HG02763 (cell line): ENCODE data around the gene RPRD1A.
A peak's percentile ranks its signal among the peaks of the same experiment; 100 is the strongest.
"Not testable (repeated sequence)": the region's sequence is repeated elsewhere in the genome, so short reads cannot be mapped to it uniquely, and the experiment has no call there.

ENCODE experiments used
- ATAC-seq: cut with Tn5 transposase; IDR thresholded peaks from one replicate; pipeline ENCODE4 v1.9.1; 2021; ENCODE audit warnings: mild to moderate bottlenecking, moderate library complexity; ENCODE audit not compliant: unreplicated experiment

The RPRD1A gene

DNA sequence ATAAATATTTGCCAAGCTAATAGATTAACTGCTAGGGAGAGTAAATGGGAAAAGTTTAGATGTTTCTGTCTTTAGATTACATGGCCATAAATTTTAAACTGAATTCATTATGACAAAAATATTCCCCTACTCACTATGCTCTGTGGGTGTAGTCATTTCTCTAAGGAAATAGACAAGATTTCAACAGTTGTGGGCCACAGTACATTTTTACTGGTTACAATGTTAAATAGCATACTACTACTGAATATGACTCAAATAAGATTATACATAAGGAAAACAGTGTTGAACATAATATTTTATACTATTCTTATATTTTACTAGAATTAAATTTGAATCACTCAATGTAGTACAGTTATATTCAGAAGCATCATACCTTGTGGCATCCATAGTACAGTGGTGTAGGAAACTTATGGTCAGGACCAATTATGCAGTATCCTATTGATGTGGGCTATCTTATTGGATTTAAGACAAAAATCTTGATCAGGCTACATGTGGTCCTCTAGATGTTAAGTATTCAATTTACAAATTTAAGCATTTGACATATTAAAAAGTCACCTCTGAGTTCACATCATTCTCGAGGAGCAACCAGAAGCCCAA, 33.0 kb downstream of the RPRD1A start:
- ATAC-seq = no peak

DNA sequence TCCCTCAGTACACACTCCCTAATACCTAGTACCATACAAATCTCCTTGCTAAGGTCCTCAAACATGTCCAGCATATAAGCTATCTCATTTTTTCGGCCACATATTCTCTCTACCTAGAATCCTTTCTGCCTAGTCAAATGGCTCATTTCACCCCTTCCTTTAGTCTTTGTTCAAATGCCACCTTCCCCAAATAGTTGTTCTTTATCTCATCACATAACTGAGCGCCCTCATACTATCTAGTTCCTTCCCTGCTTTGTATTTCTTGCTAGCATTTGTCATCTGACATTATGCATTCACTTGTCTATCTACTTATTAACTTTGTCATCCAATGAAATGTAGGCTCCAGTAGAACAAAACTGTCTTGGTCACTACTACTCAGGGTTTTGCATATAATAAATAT, 35.5 kb downstream of the RPRD1A start:
- no peak for ATAC-seq

- no peak for ATAC-seq
Measured at GRCh38 chr18:36031407-36031806, 36.0 kb downstream of the RPRD1A start.

- ATAC-seq = no peak
Measured at GRCh38 chr18:36028859-36029258, 38.5 kb downstream of the RPRD1A start.

DNA sequence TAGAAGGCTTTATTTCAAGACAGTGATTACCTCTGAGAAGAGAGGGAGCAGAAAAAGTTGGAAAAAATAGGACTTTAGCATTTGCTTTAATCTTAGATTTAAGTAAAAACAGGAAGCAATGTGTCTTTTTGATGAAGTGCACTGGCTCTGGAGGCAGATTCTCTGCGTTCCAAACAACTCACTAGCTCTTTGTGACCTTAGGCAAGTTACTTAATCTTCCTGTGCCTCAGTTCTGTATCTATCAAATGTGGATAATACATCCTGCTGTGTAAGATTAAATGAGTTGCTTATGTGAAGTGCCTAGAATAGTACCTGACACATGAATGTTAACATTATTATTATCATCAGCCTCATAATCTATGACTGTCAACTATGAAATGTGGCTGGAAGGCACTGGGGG, 42.3 kb downstream of the RPRD1A start:
- no peak for ATAC-seq

DNA sequence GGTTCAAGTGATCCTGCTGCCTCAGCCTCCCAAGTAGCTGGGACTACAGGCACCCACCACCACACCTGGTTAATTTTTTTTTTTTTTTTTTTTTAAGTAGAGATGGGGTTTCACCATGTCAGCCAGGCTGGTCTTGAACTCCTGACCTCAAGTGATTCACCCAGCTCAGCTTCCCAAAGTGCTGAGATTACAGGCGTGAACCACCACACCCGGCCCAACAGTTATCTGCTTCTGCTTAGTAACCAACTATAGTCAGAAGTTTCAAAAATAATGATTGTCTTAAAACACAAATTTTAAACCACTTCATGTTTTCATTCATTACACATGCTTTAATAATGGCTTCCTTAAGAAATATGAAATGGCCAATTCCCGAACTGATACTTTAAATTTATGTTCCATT, 43.1 kb downstream of the RPRD1A start:
- ATAC-seq = not testable (repeated sequence)

DNA sequence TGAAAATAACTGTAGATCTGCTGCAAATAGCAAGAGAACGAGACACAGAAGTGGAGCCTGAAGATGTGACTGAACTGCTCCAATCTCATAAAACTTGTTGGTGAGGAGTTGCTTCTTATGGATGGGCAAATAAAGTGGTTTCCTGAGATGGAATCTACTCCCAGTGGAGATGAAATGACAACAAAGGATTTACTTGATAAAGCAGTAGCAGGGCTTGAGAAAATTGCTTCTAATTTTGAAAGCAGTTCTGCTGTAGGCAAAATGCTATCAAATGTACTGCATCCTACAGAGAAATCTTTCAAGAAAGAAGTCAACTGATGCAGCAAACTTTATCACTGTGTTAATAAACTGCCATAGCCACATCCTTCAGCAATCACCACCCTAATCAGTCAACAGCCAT, 44.0 kb downstream of the RPRD1A start:
- no peak for ATAC-seq

DNA sequence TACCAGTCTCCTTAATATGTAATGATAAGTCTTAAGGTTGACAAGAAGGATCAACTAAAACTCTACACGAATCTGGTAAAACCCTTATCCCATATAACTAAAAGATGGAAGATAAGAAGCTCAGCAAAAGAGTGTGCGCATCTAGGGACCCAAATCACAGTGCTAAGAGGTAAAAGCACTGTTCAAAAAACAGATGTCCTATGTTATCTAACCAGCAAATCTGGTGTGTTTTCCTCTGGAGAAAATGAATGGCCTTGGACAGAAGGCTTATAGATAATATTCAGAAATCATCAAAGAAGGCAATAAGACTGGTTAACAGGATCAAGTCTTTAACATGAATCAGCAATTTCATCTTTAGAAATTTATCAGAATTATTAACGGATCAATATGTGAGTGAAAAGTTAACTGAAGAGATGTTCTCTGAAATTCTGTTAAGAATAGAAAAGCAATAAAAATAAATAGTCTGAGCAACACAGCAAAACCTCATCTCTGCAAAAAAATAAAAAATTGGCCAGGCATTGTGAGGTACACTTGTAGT, 47.1 kb downstream of the RPRD1A start:
- ATAC-seq = no peak

DNA sequence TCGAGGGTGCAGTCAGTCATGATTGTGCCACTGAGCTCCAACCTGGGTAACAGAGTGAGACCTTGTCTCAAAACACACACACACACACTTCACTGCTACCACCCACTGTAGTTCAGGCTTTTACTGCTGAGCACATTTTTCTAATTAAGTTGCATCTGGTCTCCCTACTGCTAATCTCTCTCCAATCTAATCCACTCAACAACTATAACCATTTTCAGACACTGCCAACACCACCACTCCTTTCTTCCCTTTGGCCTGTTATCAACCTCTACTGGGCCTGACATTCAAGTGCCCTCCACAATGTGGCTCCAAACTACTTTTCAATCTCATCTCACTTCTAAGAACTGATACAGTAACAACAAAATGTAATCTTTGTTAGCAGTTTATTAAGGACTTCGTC, 50.1 kb downstream of the RPRD1A start:
- ATAC-seq = no peak

GRCh38 chr18:36015629-36016028, 51.7 kb downstream of the RPRD1A start:
- ATAC-seq = peak; percentile 97

- ATAC-seq = no peak
Measured at GRCh38 chr18:36012891-36013290, 54.5 kb downstream of the RPRD1A start.

DNA sequence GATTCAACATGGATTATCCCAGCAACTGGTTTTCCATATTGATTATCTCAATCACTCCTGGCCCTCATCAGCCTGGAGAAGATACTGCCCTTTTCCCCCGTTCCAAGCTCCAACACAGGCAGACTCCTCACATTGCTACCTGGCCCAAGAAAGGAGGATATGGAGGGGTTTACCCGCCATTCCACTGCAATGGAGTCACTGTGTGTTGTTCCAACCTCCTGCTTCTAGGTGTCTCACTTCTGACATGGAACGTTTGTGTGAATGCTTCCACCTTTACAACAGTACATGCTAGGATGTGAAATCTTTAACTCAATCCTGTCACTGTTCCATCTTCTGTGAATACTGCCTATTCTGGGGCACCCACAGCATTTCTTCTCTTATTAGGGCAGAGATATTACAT, 58.1 kb downstream of the RPRD1A start:
- no peak for ATAC-seq

- no peak for ATAC-seq
Measured at GRCh38 chr18:36006997-36007396, 60.4 kb downstream of the RPRD1A start.

GRCh38 chr18:35999925-36000324, 67.4 kb downstream of the RPRD1A start:
- no peak for ATAC-seq

DNA sequence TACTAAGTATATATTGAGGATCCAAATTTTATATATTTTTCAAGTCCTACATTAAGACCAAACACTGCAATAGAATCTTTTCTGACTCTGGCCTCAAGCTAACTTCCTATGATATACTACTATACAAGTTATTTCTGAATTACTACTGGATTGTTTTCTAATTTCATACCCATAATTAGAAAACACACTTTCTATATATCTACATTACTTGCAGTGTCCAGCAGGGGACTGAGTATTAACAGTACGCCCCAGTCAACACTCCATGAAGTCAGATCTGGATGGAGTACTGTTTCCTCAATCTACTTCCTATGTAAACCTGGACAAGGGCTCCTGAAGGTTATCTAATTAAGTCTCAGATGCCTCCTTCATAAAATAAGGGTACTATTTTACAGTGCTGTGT, 68.4 kb downstream of the RPRD1A start:
- no peak for ATAC-seq

DNA sequence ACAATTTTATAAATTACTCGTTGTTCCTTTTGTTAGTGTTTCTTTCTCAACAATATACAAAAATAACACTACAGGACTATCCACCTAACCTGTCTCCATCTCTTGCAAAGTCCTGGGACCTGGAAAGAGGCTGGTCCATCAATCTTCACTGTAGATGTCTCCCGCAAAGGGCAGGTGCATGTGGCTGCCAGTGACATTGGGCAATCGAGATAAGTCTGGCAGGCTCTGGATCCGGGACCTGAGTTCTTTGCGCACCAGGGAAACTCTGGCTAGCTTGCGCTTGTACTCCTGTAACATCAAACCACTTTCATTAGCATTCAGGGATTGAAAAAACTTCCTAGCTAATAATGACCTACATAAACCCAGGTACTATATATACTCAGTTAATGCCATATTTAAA, 74.3 kb downstream of the RPRD1A start:
- ATAC-seq = no peak

DNA sequence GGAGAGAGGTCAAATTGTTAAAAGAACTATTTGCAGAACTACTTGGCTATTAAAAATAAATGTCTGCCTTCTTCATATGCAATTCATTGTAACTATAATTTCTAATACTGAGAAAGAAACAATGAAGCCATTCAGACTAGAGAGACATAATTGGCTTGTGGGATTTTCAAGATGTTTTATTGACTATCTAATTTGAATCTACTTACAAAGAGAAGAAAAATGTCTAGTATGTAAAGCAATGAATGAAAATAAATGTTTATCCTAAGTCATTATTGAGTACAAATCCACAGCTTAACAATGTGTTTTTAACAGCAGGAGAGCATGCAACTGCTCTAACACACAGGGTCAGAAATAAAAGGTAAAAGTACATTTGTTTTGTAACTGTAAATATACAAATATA, 75.7 kb downstream of the RPRD1A start:
- no peak for ATAC-seq

DNA sequence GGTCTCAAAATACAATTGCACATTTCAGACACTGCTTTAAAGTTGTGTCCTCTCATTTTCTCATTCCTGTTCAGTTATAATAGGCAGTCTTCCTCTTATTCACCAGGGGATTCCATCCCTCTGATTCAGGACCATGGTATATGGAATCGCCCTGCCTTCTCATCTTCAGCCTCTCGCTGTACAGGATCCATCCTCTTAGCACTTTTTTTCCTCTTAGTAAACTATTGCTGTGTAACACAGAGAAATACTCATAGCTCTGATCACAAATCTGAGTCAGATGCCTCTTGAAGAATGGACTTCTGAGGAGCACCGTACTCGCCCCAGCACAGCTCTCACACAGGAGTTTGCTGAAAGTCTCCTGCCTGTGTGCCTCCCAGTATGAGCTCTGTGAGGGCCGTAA, 83.5 kb downstream of the RPRD1A start:
- no peak for ATAC-seq

DNA sequence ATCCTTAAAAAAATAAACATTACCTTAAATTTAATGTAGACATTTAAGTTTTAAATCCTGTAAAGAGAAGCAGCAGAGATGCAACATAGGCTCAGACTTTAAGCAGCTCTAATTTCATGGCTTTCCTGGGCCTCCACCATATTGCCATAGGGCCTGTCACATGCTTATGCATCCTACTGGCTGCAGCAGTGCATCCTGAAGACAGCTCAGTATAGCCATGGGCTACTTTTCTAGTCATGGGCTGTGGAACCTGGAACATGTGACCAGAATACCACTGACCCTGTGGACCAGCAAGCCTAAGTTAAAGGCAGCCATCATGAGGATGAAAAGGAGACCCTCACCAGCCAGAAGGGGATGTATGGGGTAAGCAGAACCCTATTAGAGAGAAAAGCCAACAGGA, 84.2 kb downstream of the RPRD1A start:
- ATAC-seq = no peak

GRCh38 chr18:35982409-35983114, 84.8 kb downstream of the RPRD1A start:
- ATAC-seq = no peak

DNA sequence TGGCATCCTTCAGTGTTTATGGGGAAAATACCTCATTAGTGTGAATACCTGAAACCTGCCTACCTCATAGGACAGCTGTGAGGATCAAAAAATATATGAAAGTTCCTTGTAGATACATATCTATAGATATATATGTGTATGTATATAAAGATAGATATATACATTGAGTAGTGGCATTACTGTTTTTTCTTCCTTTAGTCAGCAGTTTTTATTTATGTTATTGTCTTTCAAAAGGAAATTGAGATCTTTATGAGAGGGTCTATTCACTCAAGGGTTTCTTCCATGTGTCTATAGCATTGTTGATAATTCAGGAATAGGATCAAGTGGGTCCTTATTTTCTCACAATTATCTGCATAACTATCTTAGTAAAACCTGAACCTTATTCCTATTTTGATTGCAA, 88.2 kb downstream of the RPRD1A start:
- ATAC-seq = no peak

GRCh38 chr18:35974181-35974580, 93.2 kb downstream of the RPRD1A start:
- no peak for ATAC-seq

- ATAC-seq = no peak
Measured at GRCh38 chr18:35973650-35974049, 93.7 kb downstream of the RPRD1A start.
